Osteocyte (in vitro differentiated cells): ENCODE data around the gene BRCA1. TPM values are rescaled to one million over a fixed set of nuclear protein-coding genes. Genes with fewer than 3 reads are reported as not detected.
"Not testable (repeated sequence)": the region's sequence is repeated elsewhere in the genome, so short reads cannot be mapped to it uniquely, and the experiment has no call there.

Source experiments
- DNase-seq: peaks from one replicate; pipeline ENCODE4 v3.0.0; 2021; ENCODE audit warnings: mixed read lengths; ENCODE audit not compliant: unreplicated experiment; ENCODE audit errors: extremely low spot score
- H3K27ac Mint-ChIP-seq: one replicate; pipeline ENCODE4 v1.8.0; 2021; ENCODE audit warnings: mild to moderate bottlenecking, mixed read lengths; ENCODE audit not compliant: unreplicated experiment
- H3K27me3 Mint-ChIP-seq: one replicate; pipeline ENCODE4 v1.8.0; 2021; ENCODE audit warnings: mixed read lengths; ENCODE audit not compliant: unreplicated experiment
- H3K36me3 Mint-ChIP-seq: one replicate; pipeline ENCODE4 v1.8.0; 2021; ENCODE audit warnings: mixed read lengths; ENCODE audit not compliant: unreplicated experiment
- H3K4me1 Mint-ChIP-seq: one replicate; pipeline ENCODE4 v1.8.0; 2021; ENCODE audit warnings: mixed read lengths; ENCODE audit not compliant: unreplicated experiment
- H3K4me3 Mint-ChIP-seq: one replicate; pipeline ENCODE4 v1.8.0; 2021; ENCODE audit warnings: mild to moderate bottlenecking, moderate library complexity, mixed read lengths; ENCODE audit not compliant: unreplicated experiment
- H3K9me3 Mint-ChIP-seq: one replicate; pipeline ENCODE4 v1.8.0; 2021; ENCODE audit warnings: mixed read lengths; ENCODE audit not compliant: unreplicated experiment
- total RNA-seq: library from RNA; stranded (reverse); gene quantifications from 2 replicates; pipeline ENCODE4 v1.2.1, GENCODE V29; 2021
- TF ChIP-seq, protein P1 (sequence below): fragments of 200-600 bp; sonication (generic); IDR thresholded peaks from 2 replicates; pipeline ENCODE4 v1.5.0; 2021; ENCODE audit warnings: antibody characterized with exemption, mild to moderate bottlenecking, moderate library complexity

Gene BRCA1
- total RNA-seq, 1 donor from 2014 or later = 7.3 TPM

DNA sequence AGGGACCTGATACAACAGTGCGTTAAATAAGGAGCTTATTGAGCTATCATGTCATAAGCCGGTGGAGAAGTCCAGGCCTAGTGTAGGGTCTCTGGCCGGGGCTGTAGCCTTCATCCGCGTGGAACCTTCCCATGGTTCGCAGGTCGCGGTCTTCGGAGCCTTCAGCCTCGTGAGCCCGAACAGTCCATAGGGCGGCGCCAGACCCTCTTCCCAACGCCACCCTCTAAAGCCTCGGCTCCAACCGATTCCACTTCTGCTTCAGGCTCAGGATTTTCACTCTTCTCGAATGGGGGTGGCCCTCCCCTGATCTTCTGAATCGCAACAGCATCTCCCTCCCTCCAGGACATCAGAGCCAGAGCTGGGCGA lies 10.3 kb upstream of the BRCA1 start:
- Mint-ChIP-seq H3K9me3 (no peaks in the 10 kb centered on the region), H3K27me3 (no peaks in the 10 kb centered on the region), H3K4me3 (no peak overlapping the region), H3K4me1 (no peaks in the 10 kb centered on the region), H3K27ac (no peak overlapping the region), H3K36me3 (peaks cover 18% of the 10 kb centered on the region)
- TF ChIP-seq, protein P1, sequence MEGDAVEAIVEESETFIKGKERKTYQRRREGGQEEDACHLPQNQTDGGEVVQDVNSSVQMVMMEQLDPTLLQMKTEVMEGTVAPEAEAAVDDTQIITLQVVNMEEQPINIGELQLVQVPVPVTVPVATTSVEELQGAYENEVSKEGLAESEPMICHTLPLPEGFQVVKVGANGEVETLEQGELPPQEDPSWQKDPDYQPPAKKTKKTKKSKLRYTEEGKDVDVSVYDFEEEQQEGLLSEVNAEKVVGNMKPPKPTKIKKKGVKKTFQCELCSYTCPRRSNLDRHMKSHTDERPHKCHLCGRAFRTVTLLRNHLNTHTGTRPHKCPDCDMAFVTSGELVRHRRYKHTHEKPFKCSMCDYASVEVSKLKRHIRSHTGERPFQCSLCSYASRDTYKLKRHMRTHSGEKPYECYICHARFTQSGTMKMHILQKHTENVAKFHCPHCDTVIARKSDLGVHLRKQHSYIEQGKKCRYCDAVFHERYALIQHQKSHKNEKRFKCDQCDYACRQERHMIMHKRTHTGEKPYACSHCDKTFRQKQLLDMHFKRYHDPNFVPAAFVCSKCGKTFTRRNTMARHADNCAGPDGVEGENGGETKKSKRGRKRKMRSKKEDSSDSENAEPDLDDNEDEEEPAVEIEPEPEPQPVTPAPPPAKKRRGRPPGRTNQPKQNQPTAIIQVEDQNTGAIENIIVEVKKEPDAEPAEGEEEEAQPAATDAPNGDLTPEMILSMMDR = no peak
- no peak for DNase-seq

DNA sequence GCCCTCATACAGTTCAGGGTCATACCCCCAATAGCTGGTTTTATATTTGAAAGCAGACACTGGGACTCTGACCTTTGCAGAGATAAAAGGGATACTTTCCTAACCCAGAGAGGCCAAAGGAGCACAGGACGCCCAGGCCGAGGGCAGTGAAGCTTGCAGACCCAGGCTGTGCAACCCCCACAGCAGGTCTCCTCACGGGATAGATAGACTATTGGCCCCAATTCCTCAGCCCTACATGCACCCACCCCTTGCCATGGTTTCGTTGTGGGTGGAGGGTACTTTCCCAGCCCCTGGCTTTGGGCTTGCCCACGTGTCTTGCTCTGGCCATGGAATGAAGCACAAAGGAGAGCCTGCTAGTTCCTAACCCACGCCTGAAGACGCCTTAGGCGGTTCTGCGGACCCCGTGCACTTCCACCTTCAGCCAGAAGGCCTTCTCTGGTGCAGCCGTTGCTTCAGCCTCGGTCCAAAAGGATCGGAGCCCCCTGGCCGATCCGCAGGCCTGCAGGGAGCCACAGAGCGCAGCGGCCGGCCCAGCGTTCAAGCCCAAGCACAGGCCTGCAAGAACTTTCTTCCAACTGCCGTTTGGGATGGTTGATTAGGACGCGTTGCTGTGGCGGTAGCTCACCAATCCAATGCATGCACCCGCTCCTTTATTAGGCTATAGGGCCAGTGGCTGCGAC lies 9.8 kb upstream of the BRCA1 start:
- Mint-ChIP-seq H3K36me3 (peaks cover 18% of the 10 kb centered on the region), H3K4me1 (no peaks in the 10 kb centered on the region), H3K4me3 (no peak overlapping the region), H3K27ac (no peak overlapping the region), H3K27me3 (no peaks in the 10 kb centered on the region), H3K9me3 (no peaks in the 10 kb centered on the region)
- TF ChIP-seq, protein P1 = no peak
- no peak for DNase-seq

DNA sequence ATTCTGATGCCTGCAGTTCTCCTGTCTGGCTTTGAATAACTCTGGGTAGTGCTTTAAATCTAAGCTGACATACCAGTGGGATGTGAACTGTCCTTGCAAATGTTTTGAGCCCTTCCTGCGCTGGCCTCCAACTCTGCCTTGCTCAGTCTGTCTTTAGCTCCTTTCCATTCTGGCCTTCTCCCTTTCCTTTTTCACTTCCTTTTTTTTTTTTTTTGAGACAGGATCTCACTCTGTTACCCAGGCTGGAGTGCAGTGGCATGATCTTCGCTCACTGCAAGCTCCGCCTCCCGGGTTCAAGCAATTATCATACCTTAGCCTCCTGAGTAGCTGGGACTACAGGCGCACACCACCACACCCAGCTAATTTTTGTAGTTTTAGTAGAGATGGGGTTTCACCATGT lies 8.3 kb upstream of the BRCA1 start:
- not testable (repeated sequence) for DNase-seq, H3K27me3 Mint-ChIP-seq, H3K9me3 Mint-ChIP-seq, H3K27ac Mint-ChIP-seq, H3K4me1 Mint-ChIP-seq, H3K4me3 Mint-ChIP-seq
- H3K36me3 Mint-ChIP-seq = peaks cover 20% of the 10 kb centered on the region

DNA sequence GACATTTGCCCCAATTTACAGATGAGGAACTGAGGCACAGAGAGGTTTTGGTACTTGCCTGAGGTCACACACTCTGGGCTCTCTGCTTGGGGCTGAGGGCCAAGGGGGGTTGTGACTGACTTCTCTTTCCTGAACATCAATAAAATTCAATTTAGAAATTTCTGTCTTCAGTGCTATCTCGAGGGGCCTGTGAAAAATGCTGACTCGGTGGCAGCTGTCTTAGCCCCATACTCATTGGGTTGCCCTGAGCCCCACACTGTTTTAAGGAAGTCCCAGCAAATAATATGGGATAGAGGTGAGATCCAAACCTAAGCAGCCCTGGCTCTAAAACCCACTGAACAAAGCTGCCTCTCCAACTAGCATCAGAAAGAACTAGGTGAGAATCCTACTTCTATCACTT lies 7.0 kb upstream of the BRCA1 start:
- no peak overlapping the region for H3K27ac Mint-ChIP-seq
- H3K27me3 Mint-ChIP-seq = no peaks in the 10 kb centered on the region
- peaks cover 25% of the 10 kb centered on the region for H3K36me3 Mint-ChIP-seq
- DNase-seq = no peak
- H3K9me3 Mint-ChIP-seq = no peaks in the 10 kb centered on the region
- H3K4me1 Mint-ChIP-seq = peaks cover 2% of the 10 kb centered on the region
- no peak overlapping the region for H3K4me3 Mint-ChIP-seq
- TF ChIP-seq, protein P1 = no peak

DNA sequence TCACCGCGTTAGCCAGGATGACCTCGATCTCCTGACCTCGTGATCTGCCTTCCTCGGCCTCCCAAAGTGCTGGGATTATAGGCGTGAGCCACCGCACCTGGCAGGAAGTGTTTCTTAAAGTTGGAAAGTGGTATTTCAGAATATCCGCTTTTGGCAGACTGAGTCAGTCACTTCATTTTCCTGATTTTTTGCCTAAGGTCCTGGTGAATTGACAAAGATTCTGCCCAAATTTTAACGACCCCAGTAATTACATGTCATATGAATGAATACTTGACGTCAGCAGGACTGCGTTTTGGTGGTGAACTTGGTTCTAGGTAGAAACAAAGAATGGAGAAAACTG lies 4.5 kb upstream of the BRCA1 start:
- no peaks in the 10 kb centered on the region for H3K27me3 Mint-ChIP-seq
- H3K27ac Mint-ChIP-seq = no peak overlapping the region

DNA sequence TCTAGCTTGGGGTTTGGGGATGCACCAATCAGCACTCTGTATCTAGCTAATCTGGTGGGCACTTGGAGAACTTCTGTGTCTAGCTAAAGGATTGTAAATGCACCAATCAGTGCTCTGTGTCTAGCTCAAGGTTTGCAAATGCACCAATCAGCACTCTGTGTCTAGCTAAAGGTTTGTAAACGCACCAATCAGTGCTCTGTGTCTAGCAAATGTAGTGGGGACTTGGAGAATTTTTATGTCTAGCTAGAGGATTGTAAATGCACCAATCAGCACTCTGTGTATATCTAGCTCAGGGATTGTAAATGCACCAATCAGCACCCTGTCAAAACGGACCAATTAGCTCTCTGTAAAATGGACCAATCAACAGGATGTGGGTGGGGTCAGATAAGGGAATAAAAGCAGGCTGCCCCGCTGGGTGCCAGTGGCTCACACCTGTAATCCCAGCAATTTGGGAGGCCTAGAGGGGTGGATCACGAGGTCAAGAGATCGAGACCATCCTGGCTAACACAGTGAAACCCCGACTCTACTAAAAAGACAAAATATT lies 2.2 kb upstream of the BRCA1 start:
- H3K27ac Mint-ChIP-seq = peak overlapping the region; percentile 44

More for the DNA sequence above, 4.5 kb upstream of the BRCA1 start:
- Mint-ChIP-seq H3K4me3 (no peak overlapping the region), H3K4me1 (peaks cover 15% of the 10 kb centered on the region), H3K36me3 (peaks cover 20% of the 10 kb centered on the region), H3K9me3 (no peaks in the 10 kb centered on the region)
- DNase-seq = no peak
- TF ChIP-seq, protein P1 = no peak

More for the DNA sequence above, 2.2 kb upstream of the BRCA1 start:
- Mint-ChIP-seq H3K4me3 (peak overlapping the region; percentile 60), H3K4me1 (peaks cover 20% of the 10 kb centered on the region), H3K36me3 (peaks cover 11% of the 10 kb centered on the region)
- not testable (repeated sequence) for DNase-seq, H3K27me3 Mint-ChIP-seq, H3K9me3 Mint-ChIP-seq
